ENCODE measurements around the gene CFAP46. TPM values are rescaled to one million over a fixed set of nuclear protein-coding genes. Genes with fewer than 3 reads are reported as not detected.
"Not testable (repeated sequence)": the region's sequence is repeated elsewhere in the genome, so short reads cannot be mapped to it uniquely, and the experiment has no call there.

The CFAP46 gene
- total and polyA plus RNA-seq, 3 experiments from 2014 or later: 0.09 TPM; not detected in 2

DNA sequence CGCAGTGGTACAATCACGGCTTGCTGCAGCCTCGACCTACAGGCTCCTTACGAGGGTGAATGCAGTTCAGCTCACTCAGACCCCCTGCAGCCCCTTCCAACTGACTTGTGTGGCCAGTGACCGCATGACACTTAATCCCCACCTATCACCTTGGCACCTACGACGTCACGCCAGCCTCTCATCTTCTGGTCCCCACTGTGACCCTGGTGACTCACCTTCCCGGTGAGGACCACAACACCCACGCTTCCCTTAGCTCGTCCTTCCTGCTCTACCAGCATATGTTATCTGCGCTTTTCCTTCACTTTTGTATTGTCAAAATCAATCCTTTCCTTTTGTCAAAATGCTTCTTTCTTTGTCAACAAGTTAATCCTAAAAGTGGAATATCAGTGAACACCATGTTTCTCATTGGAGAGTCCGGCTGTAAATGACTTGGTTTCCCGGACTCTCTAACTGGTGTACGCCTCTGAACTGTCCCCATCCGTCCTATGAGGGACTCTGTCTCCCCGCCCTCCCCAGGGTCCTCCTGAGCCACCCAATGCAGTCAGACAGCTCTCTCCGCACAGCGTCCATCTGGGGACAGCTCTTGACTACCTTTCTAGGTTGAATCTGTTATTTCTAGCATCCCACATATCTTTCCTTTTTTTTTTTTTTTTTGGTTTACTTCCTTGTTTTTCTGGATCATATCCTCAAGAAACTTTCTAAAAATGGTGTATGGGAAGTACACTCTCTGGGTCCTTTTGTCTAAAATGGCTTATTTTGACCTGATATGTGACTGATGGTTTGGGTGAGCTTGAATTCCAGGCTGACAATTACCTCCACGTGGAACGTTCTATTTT lies 37.3 kb downstream of the CFAP46 start:
- Histone ChIP-seq H3K27me3 (ENCODE audit: insufficient read depth, low read length, poor library complexity, severe bottlenecking) (no peaks in the 10 kb centered on the region), H3K9me3 (ENCODE audit: low read length) (no peaks in the 10 kb centered on the region), H3K36me3 (ENCODE audit: insufficient read depth, low read length) (no peaks in the 10 kb centered on the region), H3K27ac (ENCODE audit: low read depth, low read length) (no peak overlapping the region), H3K4me1 (ENCODE audit: insufficient read depth, low read length) (no peaks in the 10 kb centered on the region), H3K4me3 (ENCODE audit: low read length) (no peak overlapping the region)
- peaks cover 0 to 9% (median 5%) of the 10 kb centered on the region in 5 donors for H3K9me3 Mint-ChIP-seq
- H3K27ac Mint-ChIP-seq: no peak overlapping the region
- POLR2A ChIA-PET: no interaction called here
- peaks cover 9 to 14% of the 10 kb centered on the region in 2 donors for H3K27me3 Mint-ChIP-seq
- H3K36me3 Mint-ChIP-seq: no peaks in the 10 kb centered on the region
- CTCF ChIA-PET: interaction anchor here (0.7 kb wide), 1 partner anchor 54 kb away, joined by 3 read pairs; no protein-coding TSS in a partner anchor
- peak overlapping the region in 1 of 7 donors; percentile 26 for H3K4me3 Mint-ChIP-seq
- peaks cover 5 to 8% (median 8%) of the 10 kb centered on the region in 3 donors for H3K4me1 Mint-ChIP-seq
- peak in 1 of 5 donors; percentile 25 for DNase-seq

DNA sequence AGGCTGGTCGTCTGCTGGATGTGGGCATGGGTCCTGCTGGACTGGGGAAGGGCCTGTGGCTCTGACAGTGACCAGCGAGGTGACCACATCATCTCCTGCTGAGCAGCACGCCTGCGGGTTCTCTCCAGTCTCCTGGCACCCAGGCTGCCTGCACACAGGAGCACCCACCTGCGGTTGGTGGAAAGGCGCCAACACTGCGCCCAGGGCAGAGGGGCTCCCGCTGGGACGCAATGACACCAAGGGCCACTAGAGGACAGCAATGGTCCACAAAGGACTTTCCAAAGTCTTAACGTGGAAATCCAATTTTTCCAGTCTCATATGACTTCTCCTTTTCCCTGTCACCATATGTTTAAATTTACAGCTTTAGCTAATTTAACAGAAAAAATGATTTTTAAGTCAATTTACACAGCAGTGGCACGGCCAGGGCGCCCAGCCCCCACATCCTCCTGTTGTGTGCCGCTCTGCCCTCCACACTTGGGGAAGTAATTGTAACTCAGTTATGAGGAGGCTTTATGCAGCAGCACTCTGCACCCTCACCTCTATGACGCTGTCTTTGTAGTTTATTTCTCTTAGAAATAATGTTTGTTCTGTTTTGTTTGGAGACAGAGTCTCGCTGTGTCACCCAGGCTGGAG lies 38.1 kb downstream of the CFAP46 start:
- Histone ChIP-seq H3K4me3 (ENCODE audit: low read length) (no peak overlapping the region), H3K9me3 (ENCODE audit: low read length) (no peaks in the 10 kb centered on the region), H3K36me3 (ENCODE audit: insufficient read depth, low read length) (no peaks in the 10 kb centered on the region), H3K27ac (ENCODE audit: low read depth, low read length) (no peak overlapping the region), H3K27me3 (ENCODE audit: insufficient read depth, low read length, poor library complexity, severe bottlenecking) (no peaks in the 10 kb centered on the region), H3K4me1 (ENCODE audit: insufficient read depth, low read length) (no peaks in the 10 kb centered on the region)
- peaks cover 9 to 14% of the 10 kb centered on the region in 2 donors for H3K27me3 Mint-ChIP-seq
- H3K4me3 Mint-ChIP-seq: no peak overlapping the region
- peak in 1 of 5 donors; percentile 20 for DNase-seq
- POLR2A ChIA-PET: no interaction called here
- H3K36me3 Mint-ChIP-seq: no peaks in the 10 kb centered on the region
- H3K9me3 Mint-ChIP-seq: peaks cover 0 to 9% (median 5%) of the 10 kb centered on the region in 5 donors
- H3K4me1 Mint-ChIP-seq: peaks cover 5 to 8% (median 8%) of the 10 kb centered on the region in 3 donors
- no peak overlapping the region for H3K27ac Mint-ChIP-seq
- CTCF ChIA-PET: no interaction called here

DNA sequence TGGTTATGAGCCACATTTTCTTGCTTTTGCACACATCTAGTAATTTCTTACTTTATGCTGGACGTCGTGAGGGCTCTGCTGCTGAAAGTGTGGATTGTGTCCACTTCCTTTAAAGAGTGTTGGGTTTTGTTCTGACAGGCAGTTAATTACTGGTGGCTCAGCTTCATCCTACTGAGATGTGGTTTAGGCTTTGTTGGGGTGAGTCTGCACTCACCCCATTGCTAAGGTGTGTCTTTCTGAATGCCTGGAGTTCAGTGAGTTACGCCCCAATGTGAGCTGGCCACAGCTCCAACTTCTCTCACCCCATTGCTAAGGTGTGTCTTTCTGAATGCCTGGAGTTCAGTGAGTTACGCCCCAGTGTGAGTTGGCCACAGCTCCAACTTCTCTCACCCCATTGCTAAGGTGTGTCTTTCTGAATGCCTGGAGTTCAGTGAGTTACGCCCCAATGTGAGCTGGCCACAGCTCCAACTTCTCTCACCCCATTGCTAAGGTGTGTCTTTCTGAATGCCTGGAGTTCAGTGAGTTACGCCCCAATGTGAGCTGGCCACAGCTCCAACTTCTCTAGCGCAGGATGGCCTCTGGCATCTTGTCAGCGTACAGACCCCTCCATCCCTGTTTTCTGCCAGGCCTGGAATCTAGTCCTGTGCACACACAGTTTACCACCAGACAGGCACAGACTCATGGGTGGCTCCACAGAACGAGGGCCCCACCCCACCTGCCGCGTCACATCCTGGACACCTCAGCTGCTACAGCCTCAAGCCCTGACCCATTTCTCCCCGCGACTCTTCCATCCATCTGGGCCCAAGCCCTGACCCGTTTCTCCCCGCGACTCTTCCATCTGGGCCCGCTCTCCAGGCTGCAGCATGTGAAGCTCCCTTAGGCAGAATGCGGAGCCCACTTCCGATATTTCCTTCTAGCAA lies 39.5 kb downstream of the CFAP46 start:
- H3K27ac ChIP-seq (ENCODE audit: low read depth, low read length): not testable (repeated sequence)

DNA sequence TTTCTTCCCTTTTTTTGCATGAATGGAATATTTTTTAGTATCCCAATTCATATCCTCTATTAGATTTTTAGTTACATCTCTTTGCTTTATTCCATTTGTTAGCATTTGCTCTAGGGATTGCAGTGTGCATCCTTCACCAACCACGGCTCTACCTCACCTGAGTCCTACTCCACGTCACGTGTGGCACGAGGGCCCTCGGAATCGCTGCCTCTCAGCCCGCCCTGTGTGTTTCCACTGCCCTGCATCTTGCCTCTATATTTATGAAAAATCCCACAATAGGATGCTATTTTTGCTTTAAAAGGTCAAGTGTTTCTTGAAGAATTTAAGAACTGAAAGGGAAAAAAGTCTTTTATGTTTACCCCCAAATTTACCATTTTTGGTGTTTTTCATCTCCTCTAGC lies 41.0 kb downstream of the CFAP46 start:
- no peak overlapping the region for H3K4me3 Mint-ChIP-seq
- Histone ChIP-seq H3K4me3 (ENCODE audit: low read length) (no peak overlapping the region), H3K27me3 (ENCODE audit: insufficient read depth, low read length, poor library complexity, severe bottlenecking) (no peaks in the 10 kb centered on the region), H3K36me3 (ENCODE audit: insufficient read depth, low read length) (no peaks in the 10 kb centered on the region), H3K27ac (ENCODE audit: low read depth, low read length) (no peak overlapping the region), H3K4me1 (ENCODE audit: insufficient read depth, low read length) (no peaks in the 10 kb centered on the region), H3K9me3 (ENCODE audit: low read length) (no peaks in the 10 kb centered on the region)
- CTCF ChIA-PET: no interaction called here
- H3K27me3 Mint-ChIP-seq: peaks cover 14 to 16% of the 10 kb centered on the region in 2 donors
- H3K27ac Mint-ChIP-seq: no peak overlapping the region
- peaks cover 0 to 9% (median 4%) of the 10 kb centered on the region in 5 donors for H3K9me3 Mint-ChIP-seq
- H3K36me3 Mint-ChIP-seq: no peaks in the 10 kb centered on the region
- H3K4me1 Mint-ChIP-seq: peaks cover 5 to 8% (median 8%) of the 10 kb centered on the region in 3 donors
- no peak for DNase-seq
- POLR2A ChIA-PET: no interaction called here

More for the DNA sequence above, 39.5 kb downstream of the CFAP46 start:
- H3K9me3 ChIP-seq (ENCODE audit: low read length); H3K27me3 ChIP-seq (ENCODE audit: insufficient read depth, low read length, poor library complexity, severe bottlenecking); H3K4me3 Mint-ChIP-seq; CTCF ChIA-PET; H3K4me1 ChIP-seq (ENCODE audit: insufficient read depth, low read length); H3K36me3 ChIP-seq (ENCODE audit: insufficient read depth, low read length); H3K27ac Mint-ChIP-seq; H3K4me3 ChIP-seq (ENCODE audit: low read length); POLR2A ChIA-PET; H3K9me3 Mint-ChIP-seq; H3K36me3 Mint-ChIP-seq; H3K4me1 Mint-ChIP-seq: not testable (repeated sequence)
- DNase-seq: peak in 1 of 5 donors; percentile 22
- H3K27me3 Mint-ChIP-seq: peaks cover 9 to 14% of the 10 kb centered on the region in 2 donors

DNA sequence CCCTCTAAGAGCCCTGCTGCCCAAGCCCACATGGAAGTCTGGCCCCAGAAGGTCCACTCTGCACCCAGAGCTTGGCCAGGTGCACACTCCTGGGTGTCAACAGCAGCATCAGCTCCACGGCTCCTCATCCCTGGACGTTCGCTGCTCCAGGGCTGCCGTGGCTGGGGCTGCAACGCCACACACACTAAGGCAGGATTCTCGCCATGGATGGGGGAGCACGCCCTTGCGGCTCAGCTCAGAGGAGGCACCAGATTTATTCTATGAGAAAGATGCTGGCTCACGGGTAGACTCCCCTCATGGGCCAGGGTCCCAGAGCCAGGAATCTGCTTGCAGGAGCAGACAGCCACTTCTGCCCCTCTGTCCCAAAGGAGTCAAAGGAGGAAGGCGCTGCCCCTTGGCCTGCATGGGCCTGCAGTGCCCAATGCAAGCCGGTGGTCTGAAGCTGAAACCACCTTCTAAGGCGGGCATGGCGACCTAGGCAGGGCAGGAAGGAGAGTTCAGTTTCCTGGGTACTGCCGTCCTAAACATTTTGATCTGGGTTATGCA lies 42.1 kb downstream of the CFAP46 start:
- no peak overlapping the region for H3K4me3 Mint-ChIP-seq
- Histone ChIP-seq H3K36me3 (ENCODE audit: insufficient read depth, low read length) (no peaks in the 10 kb centered on the region), H3K27ac (ENCODE audit: low read depth, low read length) (no peak overlapping the region), H3K27me3 (ENCODE audit: insufficient read depth, low read length, poor library complexity, severe bottlenecking) (no peaks in the 10 kb centered on the region), H3K4me1 (ENCODE audit: insufficient read depth, low read length) (no peaks in the 10 kb centered on the region), H3K4me3 (ENCODE audit: low read length) (no peak overlapping the region), H3K9me3 (ENCODE audit: low read length) (no peaks in the 10 kb centered on the region)
- CTCF ChIA-PET: no interaction called here
- peaks cover 5 to 8% (median 8%) of the 10 kb centered on the region in 3 donors for H3K4me1 Mint-ChIP-seq
- POLR2A ChIA-PET: no interaction called here
- H3K27me3 Mint-ChIP-seq: peaks cover 16 to 17% of the 10 kb centered on the region in 2 donors
- H3K36me3 Mint-ChIP-seq: no peaks in the 10 kb centered on the region
- peak in 1 of 5 donors; percentile 14 for DNase-seq
- H3K27ac Mint-ChIP-seq: no peak overlapping the region
- peaks cover 0 to 9% (median 4%) of the 10 kb centered on the region in 5 donors for H3K9me3 Mint-ChIP-seq

DNA sequence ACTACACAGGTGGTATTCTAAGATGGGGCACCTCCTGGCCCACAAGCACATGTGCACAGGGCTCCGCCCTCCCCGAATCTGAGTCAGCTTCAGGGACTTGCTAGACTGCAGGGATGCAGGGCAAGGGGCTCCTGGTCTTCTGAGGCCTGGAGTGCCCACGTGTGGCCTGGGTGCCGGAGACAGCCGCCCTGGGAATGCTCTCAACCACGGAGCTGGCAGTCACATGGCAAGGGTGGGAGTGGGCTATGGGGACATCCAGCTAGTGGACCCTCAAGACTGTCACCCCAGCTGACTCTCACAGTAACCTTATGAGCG lies 42.7 kb downstream of the CFAP46 start:
- Mint-ChIP-seq H3K4me1 (peaks cover under 1 to 3% (median 2%) of the 10 kb centered on the region in 3 donors), H3K27ac (no peak overlapping the region), H3K36me3 (no peaks in the 10 kb centered on the region), H3K4me3 (no peak overlapping the region), H3K27me3 (peaks cover 11 to 19% of the 10 kb centered on the region in 2 donors), H3K9me3 (peaks cover 0 to 9% (median 4%) of the 10 kb centered on the region in 5 donors)
- H3K27me3 ChIP-seq (ENCODE audit: insufficient read depth, low read length, poor library complexity, severe bottlenecking): no peaks in the 10 kb centered on the region
- H3K27ac ChIP-seq (ENCODE audit: low read depth, low read length): no peak overlapping the region
- no peaks in the 10 kb centered on the region for H3K9me3 ChIP-seq (ENCODE audit: low read length)
- no peak for DNase-seq
- H3K36me3 ChIP-seq (ENCODE audit: insufficient read depth, low read length): no peaks in the 10 kb centered on the region
- H3K4me1 ChIP-seq (ENCODE audit: insufficient read depth, low read length): no peaks in the 10 kb centered on the region
- no peak overlapping the region for H3K4me3 ChIP-seq (ENCODE audit: low read length)
- ChIA-PET CTCF (no interaction called here), POLR2A (no interaction called here)

DNA sequence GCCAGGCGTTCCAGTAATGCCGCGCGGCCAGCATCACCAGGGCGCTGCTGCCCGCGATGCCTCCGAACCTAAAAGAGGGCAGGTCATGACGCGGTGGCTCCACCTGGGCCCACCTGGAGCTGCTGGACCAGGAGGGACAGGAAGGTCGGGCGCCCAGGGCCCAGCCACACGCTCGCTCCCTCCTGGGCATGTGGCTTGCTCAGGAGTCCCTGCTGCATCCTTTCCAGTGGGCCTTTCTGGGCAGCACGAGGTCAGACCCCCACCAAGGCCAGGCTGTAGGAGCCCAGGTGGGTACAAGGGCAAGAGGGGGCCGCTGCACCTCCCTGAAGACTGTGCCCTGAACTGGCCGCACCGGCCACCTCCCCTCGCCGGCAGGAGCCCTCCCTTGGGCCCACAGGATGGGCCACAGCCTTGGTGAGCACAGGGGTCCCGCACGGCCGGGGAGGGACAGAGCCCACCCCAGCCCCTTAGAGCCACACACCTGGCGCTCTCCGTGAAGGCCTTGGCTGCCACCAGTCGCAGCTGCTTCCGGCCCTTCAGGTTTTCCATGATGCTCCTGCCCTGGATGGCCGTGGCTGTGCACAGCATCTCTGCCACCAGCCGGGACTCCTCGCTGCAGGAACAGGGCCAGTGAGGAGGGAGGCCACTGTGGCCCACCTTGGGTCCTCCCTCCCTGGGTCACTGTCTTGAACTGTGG lies 43.2 kb downstream of the CFAP46 start:
- no peaks in the 10 kb centered on the region for H3K36me3 ChIP-seq (ENCODE audit: insufficient read depth, low read length)
- ChIA-PET POLR2A (no interaction called here), CTCF (no interaction called here)
- Mint-ChIP-seq H3K9me3 (peaks cover 0 to 9% (median 4%) of the 10 kb centered on the region in 5 donors), H3K27ac (no peak overlapping the region), H3K4me3 (no peak overlapping the region), H3K27me3 (peaks cover 12 to 25% of the 10 kb centered on the region in 2 donors), H3K4me1 (no peaks in the 10 kb centered on the region), H3K36me3 (no peaks in the 10 kb centered on the region)
- H3K4me1 ChIP-seq (ENCODE audit: insufficient read depth, low read length): no peaks in the 10 kb centered on the region
- H3K9me3 ChIP-seq (ENCODE audit: low read length): no peaks in the 10 kb centered on the region
- no peak overlapping the region for H3K4me3 ChIP-seq (ENCODE audit: low read length)
- H3K27me3 ChIP-seq (ENCODE audit: insufficient read depth, low read length, poor library complexity, severe bottlenecking): no peaks in the 10 kb centered on the region
- no peak overlapping the region for H3K27ac ChIP-seq (ENCODE audit: low read depth, low read length)
- peak in 1 of 5 donors; percentile 25 for DNase-seq

All from CD8-positive, alpha-beta memory T cell (primary cell).